ENCODE measurements around the gene RAPGEF4. TPM values are rescaled to one million over a fixed set of nuclear protein-coding genes. Genes with fewer than 3 reads are reported as not detected.

Gene RAPGEF4
- total RNA-seq, 6 experiments from 2014 or later: 9.5 to 18.4 (median 14.7) TPM

- DNase-seq: no peak
- Histone ChIP-seq H3K4me3 (no peak overlapping the region), H3K9me3 (no peaks in the 10 kb centered on the region), H3K36me3 (peaks cover 0 to 7% (median 0%) of the 10 kb centered on the region in 4 donors), H3K27ac (no peak overlapping the region), H3K4me1 (no peaks in the 10 kb centered on the region), H3K27me3 (no peaks in the 10 kb centered on the region)
- TF ChIP-seq, protein P1, sequence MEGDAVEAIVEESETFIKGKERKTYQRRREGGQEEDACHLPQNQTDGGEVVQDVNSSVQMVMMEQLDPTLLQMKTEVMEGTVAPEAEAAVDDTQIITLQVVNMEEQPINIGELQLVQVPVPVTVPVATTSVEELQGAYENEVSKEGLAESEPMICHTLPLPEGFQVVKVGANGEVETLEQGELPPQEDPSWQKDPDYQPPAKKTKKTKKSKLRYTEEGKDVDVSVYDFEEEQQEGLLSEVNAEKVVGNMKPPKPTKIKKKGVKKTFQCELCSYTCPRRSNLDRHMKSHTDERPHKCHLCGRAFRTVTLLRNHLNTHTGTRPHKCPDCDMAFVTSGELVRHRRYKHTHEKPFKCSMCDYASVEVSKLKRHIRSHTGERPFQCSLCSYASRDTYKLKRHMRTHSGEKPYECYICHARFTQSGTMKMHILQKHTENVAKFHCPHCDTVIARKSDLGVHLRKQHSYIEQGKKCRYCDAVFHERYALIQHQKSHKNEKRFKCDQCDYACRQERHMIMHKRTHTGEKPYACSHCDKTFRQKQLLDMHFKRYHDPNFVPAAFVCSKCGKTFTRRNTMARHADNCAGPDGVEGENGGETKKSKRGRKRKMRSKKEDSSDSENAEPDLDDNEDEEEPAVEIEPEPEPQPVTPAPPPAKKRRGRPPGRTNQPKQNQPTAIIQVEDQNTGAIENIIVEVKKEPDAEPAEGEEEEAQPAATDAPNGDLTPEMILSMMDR (IDR thresholded peaks at IDR 0.05): no peak
- no peak for TF ChIP-seq POLR2A (IDR thresholded peaks at IDR 0.05)
- no peak for ATAC-seq
- intact Hi-C loops (cut with DNase I): no loop called here
Measured at GRCh38 chr2:173019755-173020154, 284.1 kb downstream of the RAPGEF4 start.

- intact Hi-C loops (cut with DNase I): no loop called here
- H3K4me1 ChIP-seq: no peaks in the 10 kb centered on the region
- ATAC-seq (peak; percentile 62 to 79 (median 75)), DNase-seq (no peak)
- no peak overlapping the region for H3K27ac ChIP-seq
- TF ChIP-seq POLR2A (IDR thresholded peaks at IDR 0.05): no peak
- TF ChIP-seq, protein P1 (IDR thresholded peaks at IDR 0.05): peak; percentile 27 to 47 (median 46)
- whole genome bisulfite sequencing (ENCODE audit: insufficient coverage, low coverage, low lambda C conversion rate, missing lambda C conversion rate): 53% methylated on average over 9 of the region's 9 CpGs
- no peaks in the 10 kb centered on the region for H3K9me3 ChIP-seq
- peaks cover 0 to 11% (median 0%) of the 10 kb centered on the region in 4 donors for H3K36me3 ChIP-seq
- no peak overlapping the region for H3K4me3 ChIP-seq
- no peaks in the 10 kb centered on the region for H3K27me3 ChIP-seq
Measured at GRCh38 chr2:173021939-173022371, 286.3 kb downstream of the RAPGEF4 start.

DNA sequence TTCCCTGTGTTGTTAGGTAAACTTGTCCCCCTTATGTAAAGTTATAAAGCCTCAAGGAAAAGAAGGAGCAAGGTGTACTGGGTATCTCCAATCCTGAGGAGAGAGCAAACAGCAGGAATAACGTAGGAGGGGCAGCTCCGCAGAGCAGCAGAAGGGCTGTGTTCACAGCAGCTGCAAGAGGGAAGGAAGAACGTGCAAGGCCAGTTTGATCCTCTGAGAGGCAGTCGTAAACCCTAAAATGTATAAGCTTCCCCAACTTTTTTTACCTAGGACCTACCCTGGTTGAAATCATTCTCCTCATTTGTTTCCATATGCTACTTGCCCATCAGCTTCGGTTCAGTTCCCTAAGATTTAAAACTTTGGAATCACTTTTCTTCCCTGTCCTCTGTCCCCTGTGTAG lies 288.1 kb downstream of the RAPGEF4 start:
- TF ChIP-seq POLR2A (IDR thresholded peaks at IDR 0.05): no peak
- TF ChIP-seq, protein P1 (IDR thresholded peaks at IDR 0.05): no peak
- DNase-seq: no peak
- H3K36me3 ChIP-seq: peaks cover 0 to 11% (median 0%) of the 10 kb centered on the region in 4 donors
- H3K4me3 ChIP-seq: no peak overlapping the region
- H3K27me3 ChIP-seq: no peaks in the 10 kb centered on the region
- no peak for ATAC-seq
- no peaks in the 10 kb centered on the region for H3K9me3 ChIP-seq
- peaks cover 0 to 3% (median 0%) of the 10 kb centered on the region in 4 donors for H3K4me1 ChIP-seq
- intact Hi-C loops (cut with DNase I): no loop called here
- 71% methylated on average over 5 of the region's 5 CpGs for WGBS (ENCODE audit: insufficient coverage, low coverage, low lambda C conversion rate, missing lambda C conversion rate)
- H3K27ac ChIP-seq: no peak overlapping the region

DNA sequence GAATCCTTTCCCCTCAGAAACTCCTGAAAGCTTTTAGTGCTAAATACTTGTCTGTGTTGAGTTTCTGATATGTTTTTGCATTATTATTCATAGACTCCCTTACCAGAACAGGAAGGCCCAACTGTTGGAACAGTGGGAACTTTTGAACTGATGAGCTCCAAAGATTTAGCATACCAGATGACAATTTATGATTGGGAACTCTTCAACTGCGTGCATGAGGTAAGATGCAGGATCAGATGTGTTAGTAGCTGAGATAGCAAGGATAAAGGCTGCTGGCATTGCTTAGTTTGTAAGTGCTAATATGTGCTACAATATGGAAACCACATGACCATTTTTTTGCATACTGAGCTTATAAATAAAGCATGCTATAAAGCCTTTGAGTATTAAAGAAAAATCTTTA lies 290.8 kb downstream of the RAPGEF4 start:
- Histone ChIP-seq H3K27ac (no peak overlapping the region), H3K9me3 (no peaks in the 10 kb centered on the region), H3K4me1 (peaks cover 0 to 3% (median 0%) of the 10 kb centered on the region in 4 donors), H3K4me3 (no peak overlapping the region), H3K36me3 (peaks cover 0 to 4% (median 0%) of the 10 kb centered on the region in 4 donors), H3K27me3 (no peaks in the 10 kb centered on the region)
- TF ChIP-seq POLR2A (IDR thresholded peaks at IDR 0.05): no peak
- TF ChIP-seq, protein P1 (IDR thresholded peaks at IDR 0.05): no peak
- intact Hi-C loops (cut with DNase I): loop anchor here in 1 of 2 donors (5.0 kb wide), 1 partner anchor 186 kb away; no protein-coding TSS in a partner anchor
- no peak for ATAC-seq
- 100% methylated on average over 1 of the region's 1 CpG for WGBS (ENCODE audit: insufficient coverage, low coverage, low lambda C conversion rate, missing lambda C conversion rate)
- DNase-seq: no peak
